OCI-LY7 (cell line): Measurements from ENCODE around the gene HSD17B11. TPM values are rescaled to one million over a fixed set of nuclear protein-coding genes. Genes with fewer than 3 reads are reported as not detected.
"Not testable (repeated sequence)": the region's sequence is repeated elsewhere in the genome, so short reads cannot be mapped to it uniquely, and the experiment has no call there.

Experiments used
- BruUV-seq: library from RNA; stranded (reverse); fragments of 400-500 nt; replicated peaks from 2 replicates; lab custom pipeline; 2021; lab: Mats Ljungman, UMichigan
- CTCF ChIA-PET: fragments of 300-600 bp; sonication (Branson Sonifier 250); formaldehyde crosslinking; loops from one replicate; lab custom pipeline; 2022; ENCODE audit warnings: antibody characterized with exemption; ENCODE audit not compliant: unreplicated experiment; lab: Charles Lee
- POLR2A ChIA-PET: fragments of 300-600 bp; sonication (Branson Sonifier 250); formaldehyde crosslinking; loops from one replicate; lab custom pipeline; 2022; ENCODE audit warnings: antibody characterized with exemption; lab: Charles Lee
- DNase-seq: peaks from one replicate; pipeline ENCODE4 v3.0.0-alpha.2; 2015; ENCODE audit warnings: low spot score
- H2AFZ ChIP-seq: fragments of 200-600 bp; sonication (generic), shearing (Covaris generic); 2 replicates; pipeline ENCODE4 v1.6.1; 2014; ENCODE audit warnings: mild to moderate bottlenecking, antibody characterized with exemption, low read length, moderate library complexity
- H3K27ac ChIP-seq: fragments of 200-600 bp; sonication (generic); 2 replicates; pipeline ENCODE4 v1.5.1; 2014; ENCODE audit warnings: mixed run types, low read depth, mild to moderate bottlenecking, moderate library complexity, low read length, inconsistent platforms; ENCODE audit not compliant: poor library complexity, severe bottlenecking
- H3K36me3 ChIP-seq: fragments of 200-600 bp; sonication (generic); 2 replicates; pipeline ENCODE4 v1.6.1; 2014; ENCODE audit warnings: mild to moderate bottlenecking, antibody characterized with exemption, low read length, moderate library complexity, mixed read lengths; ENCODE audit not compliant: insufficient read depth
- H3K4me1 ChIP-seq: fragments of 200-600 bp; sonication (generic); 2 replicates; pipeline ENCODE4 v1.5.1; 2014; ENCODE audit warnings: mild to moderate bottlenecking, low read length; ENCODE audit not compliant: insufficient read depth, poor library complexity, severe bottlenecking
- H3K4me2 ChIP-seq: fragments of 200-600 bp; sonication (generic); 2 replicates; pipeline ENCODE4 v1.6.1; 2014; ENCODE audit warnings: mild to moderate bottlenecking, low read length
- H3K4me3 ChIP-seq: fragments of 200-600 bp; sonication (generic); 2 replicates; pipeline ENCODE4 v1.5.1; 2014; ENCODE audit warnings: mild to moderate bottlenecking, low read depth, low read length; ENCODE audit not compliant: poor library complexity, severe bottlenecking
- H3K79me2 ChIP-seq: fragments of 200-600 bp; sonication (generic); 2 replicates; pipeline ENCODE4 v1.6.1; 2016; ENCODE audit warnings: low read depth, mild to moderate bottlenecking, low read length, moderate library complexity, mixed read lengths; ENCODE audit not compliant: insufficient read depth
- H3K9me2 ChIP-seq: fragments of 200-600 bp; sonication (generic); 2 replicates; pipeline ENCODE4 v1.6.1; 2016; ENCODE audit warnings: mild to moderate bottlenecking, low read length, mixed read lengths; ENCODE audit not compliant: insufficient read depth
- H3K9me3 ChIP-seq: fragments of 200-600 bp; sonication (generic); 2 replicates; pipeline ENCODE4 v1.6.1; 2014; ENCODE audit warnings: mild to moderate bottlenecking, mixed run types, low read length, mixed read lengths
- H4K20me1 ChIP-seq: fragments of 200-600 bp; sonication (generic); 2 replicates; pipeline ENCODE4 v1.6.1; 2014; ENCODE audit warnings: mild to moderate bottlenecking, antibody characterized with exemption, low read length, moderate library complexity, mixed read lengths; ENCODE audit not compliant: insufficient read depth
- EZH2phosphoT487 ChIP-seq: fragments of 200-600 bp; sonication (generic); IDR thresholded peaks from 2 replicates; pipeline ENCODE4 v1.6.1; 2018; ENCODE audit warnings: low read depth, borderline replicate concordance, mild to moderate bottlenecking, mixed run types, antibody characterized with exemption, low read length, moderate library complexity, mixed read lengths
- intact Hi-C: fragments of 100-400 bp; cut with micrococcal nuclease; formaldehyde crosslinking; loops from one replicate; pipeline ENCODE4 v1.10.0; 2022; ENCODE audit not compliant: unreplicated experiment
- total RNA-seq, 2 experiments: library from RNA; depleted of rRNA in 1 of 2; stranded (reverse); fragments of >200 nt in 1 of 2; shearing (Covaris generic) in 1 of 2; gene quantifications; 2 replicates each; pipeline ENCODE4 v1.2.3, GENCODE V29; 2014 to 2022
- TF ChIP-seq, protein P1 (sequence below): fragments of 200-600 bp; sonication (generic); conservative IDR thresholded peaks from 2 replicates; pipeline ENCODE4 v1.5.1; 2014; ENCODE audit warnings: mild to moderate bottlenecking, antibody characterized with exemption, low read length, moderate library complexity, mixed read lengths

The HSD17B11 gene
- total RNA-seq, 2 experiments from 2014 or later = 8.7 to 9.0 TPM

DNA sequence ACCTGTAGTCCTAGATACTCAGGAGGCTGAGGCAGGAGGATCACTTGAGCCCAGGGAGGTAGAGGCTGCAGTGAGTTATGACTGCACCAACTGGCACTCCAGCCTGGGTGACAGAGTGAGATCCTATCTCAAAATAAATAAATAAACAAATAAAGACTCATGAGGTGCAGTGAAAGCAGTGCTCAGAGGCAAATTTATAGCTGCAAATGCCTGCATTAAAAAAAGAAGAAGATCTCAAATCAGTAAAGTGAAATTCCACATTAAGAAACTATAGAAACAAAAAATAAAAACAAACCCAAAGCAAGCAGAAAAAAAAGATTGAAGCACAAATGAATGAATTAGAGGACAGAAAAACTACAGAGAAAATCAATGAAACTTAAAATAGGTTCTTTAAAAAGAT is 45.8 kb downstream of the HSD17B11 start:
- no peak overlapping the region for H3K27ac ChIP-seq
- H3K9me3 ChIP-seq = no peaks in the 10 kb centered on the region
- no peaks in the 10 kb centered on the region for H4K20me1 ChIP-seq
- H3K4me1 ChIP-seq = no peaks in the 10 kb centered on the region
- intact Hi-C loops = no loop called here
- H2AFZ ChIP-seq = no peak overlapping the region
- POLR2A ChIA-PET = no interaction called here
- no peaks in the 10 kb centered on the region for H3K9me2 ChIP-seq
- no peak overlapping the region for H3K4me2 ChIP-seq
- BruUV-seq = no TSS peak
- H3K36me3 ChIP-seq = no peaks in the 10 kb centered on the region
- no peak for DNase-seq
- TF ChIP-seq, protein P1, sequence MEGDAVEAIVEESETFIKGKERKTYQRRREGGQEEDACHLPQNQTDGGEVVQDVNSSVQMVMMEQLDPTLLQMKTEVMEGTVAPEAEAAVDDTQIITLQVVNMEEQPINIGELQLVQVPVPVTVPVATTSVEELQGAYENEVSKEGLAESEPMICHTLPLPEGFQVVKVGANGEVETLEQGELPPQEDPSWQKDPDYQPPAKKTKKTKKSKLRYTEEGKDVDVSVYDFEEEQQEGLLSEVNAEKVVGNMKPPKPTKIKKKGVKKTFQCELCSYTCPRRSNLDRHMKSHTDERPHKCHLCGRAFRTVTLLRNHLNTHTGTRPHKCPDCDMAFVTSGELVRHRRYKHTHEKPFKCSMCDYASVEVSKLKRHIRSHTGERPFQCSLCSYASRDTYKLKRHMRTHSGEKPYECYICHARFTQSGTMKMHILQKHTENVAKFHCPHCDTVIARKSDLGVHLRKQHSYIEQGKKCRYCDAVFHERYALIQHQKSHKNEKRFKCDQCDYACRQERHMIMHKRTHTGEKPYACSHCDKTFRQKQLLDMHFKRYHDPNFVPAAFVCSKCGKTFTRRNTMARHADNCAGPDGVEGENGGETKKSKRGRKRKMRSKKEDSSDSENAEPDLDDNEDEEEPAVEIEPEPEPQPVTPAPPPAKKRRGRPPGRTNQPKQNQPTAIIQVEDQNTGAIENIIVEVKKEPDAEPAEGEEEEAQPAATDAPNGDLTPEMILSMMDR = no peak
- TF ChIP-seq EZH2phosphoT487 = no peak
- H3K79me2 ChIP-seq = no peaks in the 10 kb centered on the region
- no peak overlapping the region for H3K4me3 ChIP-seq
- CTCF ChIA-PET = no interaction called here

DNA sequence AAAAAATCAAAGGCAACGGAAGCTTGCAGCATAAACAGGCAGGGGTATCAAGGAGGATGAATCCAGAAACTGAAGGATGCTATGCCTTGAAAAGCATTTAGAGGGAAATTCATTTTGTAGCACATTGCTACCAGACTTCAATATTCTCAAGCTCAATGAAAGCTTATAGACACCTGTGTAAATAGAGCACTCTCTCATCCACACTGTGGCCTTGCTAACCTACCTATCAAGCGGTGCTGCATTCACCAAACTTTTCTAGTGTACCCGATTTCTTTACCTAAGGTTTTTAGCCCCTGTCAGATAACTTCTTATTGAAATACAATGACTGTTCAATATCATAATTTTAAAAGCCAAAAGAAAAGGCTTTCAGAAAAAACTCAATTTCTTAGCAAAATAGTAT is 48.1 kb downstream of the HSD17B11 start:
- ChIA-PET CTCF (no interaction called here), POLR2A (no interaction called here)
- intact Hi-C loops = no loop called here
- BruUV-seq = no TSS peak
- no peak overlapping the region for H2AFZ ChIP-seq
- no peak overlapping the region for H3K4me2 ChIP-seq
- TF ChIP-seq EZH2phosphoT487 = no peak
- TF ChIP-seq, protein P1 = no peak
- no peaks in the 10 kb centered on the region for H3K9me2 ChIP-seq
- H3K36me3 ChIP-seq = no peaks in the 10 kb centered on the region
- no peaks in the 10 kb centered on the region for H3K79me2 ChIP-seq
- DNase-seq = no peak
- no peaks in the 10 kb centered on the region for H4K20me1 ChIP-seq
- no peak overlapping the region for H3K4me3 ChIP-seq
- H3K9me3 ChIP-seq = no peaks in the 10 kb centered on the region
- no peaks in the 10 kb centered on the region for H3K4me1 ChIP-seq
- no peak overlapping the region for H3K27ac ChIP-seq

DNA sequence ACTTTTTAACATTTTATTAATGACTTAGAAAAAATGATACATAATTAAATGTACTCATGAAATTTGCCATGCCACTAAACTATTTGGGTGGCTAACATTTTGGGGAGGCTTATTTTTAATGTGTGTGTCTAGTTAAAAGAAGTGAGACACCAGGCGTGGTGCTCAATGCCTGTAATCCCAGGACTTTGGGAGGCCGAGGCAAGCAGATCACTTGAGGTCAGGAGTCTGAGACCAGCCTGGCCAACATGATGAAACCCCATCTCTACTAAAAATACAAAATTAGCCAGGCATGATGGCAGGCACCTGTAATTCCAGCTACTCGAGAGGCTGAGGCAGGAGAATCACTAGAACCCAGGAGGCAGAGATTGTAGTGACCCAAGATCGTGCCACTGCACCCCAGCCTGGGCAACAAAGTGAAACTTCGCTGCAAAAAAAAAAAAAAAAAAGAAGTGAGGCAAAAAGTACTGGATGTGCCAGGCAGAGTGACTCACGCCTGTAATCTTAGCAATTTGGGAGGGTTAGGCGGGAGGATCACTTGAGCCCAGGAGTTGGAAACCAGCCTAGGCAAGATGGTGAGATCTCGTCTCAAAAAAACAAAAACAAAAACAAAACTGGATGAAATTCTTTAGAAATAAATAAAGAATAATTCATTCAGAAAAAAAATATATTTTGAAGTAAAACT is 48.9 kb downstream of the HSD17B11 start:
- H3K36me3 ChIP-seq, CTCF ChIA-PET, H3K79me2 ChIP-seq, H4K20me1 ChIP-seq, H3K9me3 ChIP-seq, H3K4me1 ChIP-seq, H3K27ac ChIP-seq, H3K4me2 ChIP-seq, intact Hi-C loops, BruUV-seq, DNase-seq, H3K9me2 ChIP-seq, H3K4me3 ChIP-seq, H2AFZ ChIP-seq: not testable (repeated sequence)
- POLR2A ChIA-PET = interaction anchor here (1.3 kb wide), 1 partner anchor 17 kb away, joined by 3 read pairs; no protein-coding TSS in a partner anchor
